HG03280 (cell line): Measurements from ENCODE around the gene CHI3L2.

Source experiments
- ATAC-seq: cut with Tn5 transposase; IDR thresholded peaks from one replicate; pipeline ENCODE4 v1.9.1; 2021; ENCODE audit warnings: mild to moderate bottlenecking, moderate library complexity; ENCODE audit not compliant: unreplicated experiment

CHI3L2 gene, protein sequence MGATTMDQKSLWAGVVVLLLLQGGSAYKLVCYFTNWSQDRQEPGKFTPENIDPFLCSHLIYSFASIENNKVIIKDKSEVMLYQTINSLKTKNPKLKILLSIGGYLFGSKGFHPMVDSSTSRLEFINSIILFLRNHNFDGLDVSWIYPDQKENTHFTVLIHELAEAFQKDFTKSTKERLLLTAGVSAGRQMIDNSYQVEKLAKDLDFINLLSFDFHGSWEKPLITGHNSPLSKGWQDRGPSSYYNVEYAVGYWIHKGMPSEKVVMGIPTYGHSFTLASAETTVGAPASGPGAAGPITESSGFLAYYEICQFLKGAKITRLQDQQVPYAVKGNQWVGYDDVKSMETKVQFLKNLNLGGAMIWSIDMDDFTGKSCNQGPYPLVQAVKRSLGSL

DNA sequence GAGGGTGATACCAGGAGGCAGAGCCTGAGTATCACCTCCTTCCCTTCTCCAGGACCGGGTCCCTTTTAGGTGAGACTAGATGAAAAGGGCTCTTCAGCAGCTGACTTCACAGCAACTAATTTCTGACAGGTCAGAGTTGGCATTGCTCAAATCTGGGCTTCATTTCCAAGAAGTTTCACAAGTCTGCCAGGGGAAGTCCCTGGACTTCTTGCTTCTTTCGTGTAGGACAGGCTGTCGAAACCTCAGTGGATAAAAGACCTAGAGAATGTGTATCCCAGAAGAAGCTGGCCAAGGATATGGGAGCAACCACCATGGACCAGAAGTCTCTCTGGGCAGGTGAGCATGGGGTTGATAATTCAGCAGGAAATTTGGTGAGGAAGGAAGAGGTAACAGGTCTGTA is at the start of gene CHI3L2:
CHI3L2 (plus strand) TSS at position 280 of the 400 bp plus-strand sequence; CDS start at position 297, 17 bp downstream.
- ATAC-seq: no peak

DNA sequence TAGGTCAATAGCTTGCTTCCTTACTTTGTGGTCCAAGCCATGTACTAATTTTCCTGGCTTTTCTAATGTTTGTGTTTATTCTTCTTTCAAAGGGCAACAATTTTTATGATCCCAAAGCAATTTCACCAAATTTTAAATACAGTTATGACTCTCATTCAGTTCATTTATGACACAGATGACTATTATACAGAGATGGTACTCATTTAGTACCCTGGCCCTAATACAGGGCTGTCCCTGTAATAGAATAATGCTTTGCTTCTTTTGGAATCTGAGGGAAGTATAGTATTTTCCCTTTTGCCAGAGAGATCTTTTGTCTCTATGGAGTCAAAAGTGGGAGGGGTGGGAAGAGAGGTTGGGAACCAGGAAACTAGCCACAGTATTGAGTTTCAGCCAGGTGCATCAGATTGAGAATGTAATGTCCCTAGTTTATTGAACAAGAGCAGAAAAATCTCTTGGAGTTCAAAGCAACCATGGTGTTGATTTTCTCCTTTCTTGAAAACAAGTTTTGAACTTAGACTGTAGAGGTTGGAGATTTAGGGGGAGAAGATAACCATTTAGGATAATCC is 47.5 kb upstream of the CHI3L2 start:
- no peak for ATAC-seq

DNA sequence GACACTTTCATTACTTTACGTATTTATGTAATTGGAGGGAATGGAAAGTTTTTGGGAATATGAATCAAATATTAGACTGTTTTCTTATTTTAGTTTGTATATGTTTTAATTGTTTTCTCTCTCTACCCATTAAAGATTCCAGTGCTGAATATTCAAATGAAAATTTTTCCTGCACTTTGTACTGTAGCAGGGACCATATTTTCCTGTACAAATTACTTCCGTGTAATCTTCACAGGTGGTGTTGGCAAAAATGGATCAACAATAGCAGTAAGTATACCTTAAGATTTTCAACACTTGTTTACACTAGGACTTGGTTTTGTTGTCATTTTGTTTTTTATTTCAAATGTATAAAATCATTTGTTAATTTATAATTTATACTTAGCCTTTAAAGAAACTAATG is 45.5 kb upstream of the CHI3L2 start:
- ATAC-seq: no peak

DNA sequence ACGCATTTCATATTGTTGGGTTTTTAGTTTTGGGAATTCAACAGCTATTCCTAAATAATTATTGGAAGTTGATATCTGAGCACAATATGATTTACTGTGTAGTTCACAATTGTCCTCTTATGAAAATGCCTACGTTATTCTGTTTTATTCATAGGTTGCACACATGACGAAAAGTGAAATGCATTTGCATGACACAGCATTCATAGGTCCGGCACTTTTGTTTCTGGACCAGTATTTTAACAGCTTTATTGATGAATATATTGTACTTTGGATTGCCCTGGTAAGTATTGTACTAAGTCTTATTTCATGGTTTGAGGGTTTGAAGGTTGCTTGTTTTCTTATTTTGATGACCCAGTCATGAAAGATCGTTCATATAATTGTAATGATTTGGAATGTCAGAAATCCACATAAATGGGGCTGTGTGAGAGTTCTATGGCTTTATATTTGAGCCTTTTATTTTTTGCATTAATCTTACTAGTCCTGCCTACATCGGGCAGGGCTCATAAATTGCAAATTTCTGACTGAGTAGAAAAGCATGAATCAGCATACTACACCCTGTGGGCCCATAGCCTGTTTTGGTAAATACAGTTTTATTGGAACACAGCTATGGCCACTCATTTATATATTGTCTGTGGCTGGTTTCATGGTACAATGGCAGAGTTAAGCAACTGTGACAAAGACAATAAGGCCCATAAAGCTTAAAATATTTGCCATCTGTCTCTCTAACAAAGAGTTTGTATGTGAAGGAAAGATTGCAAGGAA is 44.0 kb upstream of the CHI3L2 start:
- ATAC-seq: no peak

DNA sequence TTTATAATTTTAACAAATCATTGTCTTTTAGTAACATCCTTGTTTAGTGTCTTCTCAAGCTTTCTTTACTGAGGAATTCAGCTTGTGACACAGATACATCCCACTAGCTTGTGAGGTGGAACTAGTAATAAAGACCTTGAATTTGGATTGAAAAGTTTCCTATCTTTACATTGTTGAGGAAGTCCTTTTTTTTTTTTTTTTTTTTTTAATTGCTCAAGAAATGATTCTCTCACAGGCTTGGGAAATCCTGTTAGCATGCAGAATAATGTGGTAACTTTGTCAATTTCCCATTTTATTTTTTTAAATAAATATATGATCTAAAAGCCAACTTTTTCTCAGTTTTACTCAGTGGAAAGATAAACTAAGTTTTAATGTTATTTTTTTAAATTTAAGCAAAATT is 42.9 kb upstream of the CHI3L2 start:
- ATAC-seq: no peak

DNA sequence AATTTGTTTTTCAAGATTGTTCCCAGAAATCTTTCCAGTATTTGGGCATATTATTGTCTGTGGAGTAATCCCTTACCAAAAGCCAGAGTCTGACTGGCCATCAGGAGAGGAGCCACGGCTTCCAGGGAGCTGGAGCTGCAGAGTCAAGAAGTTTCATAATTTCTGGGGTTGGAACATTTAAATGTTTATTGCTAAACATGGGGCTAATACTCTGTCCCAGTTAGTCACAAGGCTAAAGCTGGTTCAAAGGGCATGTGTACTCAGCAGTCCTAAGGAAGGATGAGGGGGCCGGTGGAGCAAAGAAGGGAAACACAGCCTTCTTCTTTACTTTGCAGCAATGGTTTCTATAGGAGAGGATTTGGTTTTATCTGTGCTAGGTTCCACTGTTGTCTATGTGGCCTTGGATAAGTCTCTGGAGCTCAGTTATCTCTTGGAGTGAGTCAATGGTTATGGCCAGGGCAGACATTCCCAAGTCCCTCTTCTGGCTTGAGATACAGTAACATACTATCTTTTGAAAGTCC is 36.5 kb upstream of the CHI3L2 start:
- no peak for ATAC-seq

DNA sequence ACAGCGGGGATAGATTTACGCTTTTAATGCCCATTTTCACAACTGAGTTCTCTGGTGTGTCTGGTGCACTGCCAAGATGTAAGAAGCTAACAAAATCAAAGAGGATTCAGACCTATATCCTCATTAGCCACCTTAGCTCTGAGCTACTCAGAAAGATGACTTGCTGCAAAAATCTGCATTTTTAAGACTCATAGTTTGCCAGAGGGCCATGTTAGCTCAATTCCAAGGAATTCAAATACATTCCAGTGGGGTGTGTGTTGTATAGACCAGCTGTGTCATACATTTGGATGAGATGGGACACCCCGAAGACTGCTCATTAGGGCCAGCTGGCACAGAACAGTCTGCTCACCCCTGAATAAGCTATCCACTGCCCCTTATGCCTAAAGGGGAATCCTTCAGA is 36.0 kb upstream of the CHI3L2 start:
- no peak for ATAC-seq

DNA sequence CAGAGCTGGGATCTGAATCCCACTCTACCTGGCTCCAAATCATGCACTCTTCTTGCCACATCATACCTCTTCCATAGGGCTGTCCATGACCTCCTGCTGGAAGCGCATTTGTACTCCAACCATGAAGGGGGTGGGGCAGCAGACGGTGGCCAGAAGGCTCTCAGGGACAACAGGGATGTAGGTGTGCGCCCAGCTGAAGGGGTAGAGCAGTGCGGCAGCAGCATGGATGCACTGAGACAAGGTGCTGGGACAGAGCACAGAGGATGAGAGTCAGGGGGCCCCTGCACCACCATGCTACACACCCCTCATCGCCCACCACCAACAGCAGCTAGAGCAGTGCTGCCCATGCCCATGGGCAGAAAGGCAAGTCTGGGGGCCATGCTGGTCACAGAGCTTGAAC is 35.4 kb upstream of the CHI3L2 start:
- no peak for ATAC-seq

DNA sequence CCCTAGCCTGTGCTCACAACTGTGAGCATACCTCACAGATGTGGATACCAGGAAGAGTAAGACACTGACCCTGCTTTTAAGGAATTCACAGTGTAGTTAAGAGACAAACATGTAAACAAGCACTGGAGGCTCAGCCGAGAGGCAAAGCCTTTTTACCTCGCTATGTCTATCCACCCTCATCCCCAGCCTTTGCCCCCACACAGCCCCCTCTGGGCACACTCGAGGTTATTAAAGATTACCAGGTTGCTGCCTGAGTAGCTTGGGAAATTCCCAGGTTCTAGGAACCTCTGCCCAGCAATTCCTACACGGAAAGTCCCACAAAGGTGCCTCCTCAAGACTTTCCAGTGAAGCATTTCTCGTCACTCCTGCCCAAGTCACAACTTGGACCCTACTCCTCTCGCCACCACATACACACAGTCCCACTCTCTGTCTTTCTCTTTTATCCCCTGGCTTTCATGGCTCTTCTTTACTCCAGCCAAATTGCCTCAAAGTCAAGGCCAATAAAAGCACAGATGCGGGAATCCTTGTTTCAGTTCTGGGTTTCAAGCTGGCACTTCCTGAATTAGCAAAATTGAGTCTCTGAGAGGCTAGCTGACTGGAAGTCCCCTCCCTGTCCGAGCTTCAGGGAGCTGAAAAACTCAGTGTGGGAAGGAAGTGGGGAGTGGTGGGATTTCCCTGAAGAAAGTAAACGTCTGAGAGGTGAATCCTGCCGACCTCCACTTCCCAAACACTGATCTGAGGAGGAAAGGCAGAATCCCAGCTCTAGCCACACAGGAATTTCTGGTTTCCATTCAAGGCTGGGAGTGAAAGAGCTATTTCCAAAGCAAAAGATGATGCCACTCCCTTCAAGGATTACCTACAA is 34.6 kb upstream of the CHI3L2 start:
- no peak for ATAC-seq

DNA sequence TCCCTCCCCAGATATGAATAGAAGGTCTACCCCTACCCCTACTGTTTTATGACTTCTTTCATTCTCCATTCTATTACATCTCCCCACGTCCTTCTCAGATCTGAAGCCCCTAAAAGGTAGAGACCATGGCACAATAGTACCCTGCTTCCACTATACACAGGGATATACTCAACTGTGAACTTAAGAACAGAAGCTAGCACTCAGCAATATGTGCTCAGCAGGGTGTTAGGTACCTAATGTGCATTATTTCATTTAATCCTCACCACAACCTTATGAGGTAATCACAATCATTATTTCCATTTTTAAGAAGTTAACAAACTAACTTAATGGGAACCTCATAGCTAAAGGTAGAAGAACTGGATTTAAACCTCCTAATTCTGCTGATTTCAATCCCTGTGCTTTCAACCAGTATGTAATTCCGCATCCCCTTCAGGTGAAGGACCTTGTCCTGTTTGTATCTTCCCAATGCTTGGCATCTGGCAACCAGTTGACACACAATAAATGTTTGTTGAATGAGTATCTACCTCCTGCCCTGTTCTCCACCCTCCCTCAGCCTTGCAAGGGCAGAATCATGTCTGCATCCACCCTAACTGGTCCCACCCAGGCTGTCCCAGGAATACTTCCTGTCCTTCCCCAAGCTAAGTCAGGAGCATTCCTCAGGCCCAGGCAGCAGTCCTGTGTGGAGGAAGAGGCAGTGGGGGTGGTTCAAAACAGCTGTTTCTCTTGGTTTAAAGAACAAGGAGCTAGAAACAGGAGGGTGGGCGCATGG is 33.6 kb upstream of the CHI3L2 start:
- ATAC-seq: no peak

DNA sequence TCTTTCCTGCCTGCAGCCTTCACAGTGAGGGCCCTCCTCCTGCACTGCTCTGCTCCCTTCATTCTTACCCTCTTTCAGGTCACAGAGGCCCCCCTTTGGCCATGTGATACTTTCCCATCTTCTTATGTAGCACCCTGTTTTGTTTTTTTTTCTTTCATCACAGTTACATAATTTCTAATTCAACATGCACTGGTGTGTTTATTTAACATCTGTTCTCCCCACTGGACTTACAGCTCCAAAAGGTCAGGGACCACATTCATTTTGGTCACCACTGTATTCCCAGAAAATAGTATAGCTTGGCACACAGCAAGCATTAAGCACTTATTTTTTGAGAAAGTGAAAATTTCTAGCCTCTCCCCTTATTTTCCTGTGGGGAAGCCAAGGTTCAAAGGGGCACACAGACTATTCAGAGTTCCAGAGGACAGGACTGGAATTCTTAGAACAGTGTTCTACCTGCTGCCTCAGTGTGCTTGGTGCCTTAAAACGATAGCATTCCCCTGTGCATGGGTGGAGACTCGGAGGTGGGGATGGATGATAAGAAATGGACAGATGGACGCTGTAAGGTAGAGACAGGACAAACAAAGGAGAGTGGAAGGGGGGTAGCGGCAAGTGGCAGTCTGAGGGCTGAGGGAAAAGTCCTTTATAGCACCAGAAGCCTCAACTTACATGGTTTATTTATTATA is 32.4 kb upstream of the CHI3L2 start:
- no peak for ATAC-seq

DNA sequence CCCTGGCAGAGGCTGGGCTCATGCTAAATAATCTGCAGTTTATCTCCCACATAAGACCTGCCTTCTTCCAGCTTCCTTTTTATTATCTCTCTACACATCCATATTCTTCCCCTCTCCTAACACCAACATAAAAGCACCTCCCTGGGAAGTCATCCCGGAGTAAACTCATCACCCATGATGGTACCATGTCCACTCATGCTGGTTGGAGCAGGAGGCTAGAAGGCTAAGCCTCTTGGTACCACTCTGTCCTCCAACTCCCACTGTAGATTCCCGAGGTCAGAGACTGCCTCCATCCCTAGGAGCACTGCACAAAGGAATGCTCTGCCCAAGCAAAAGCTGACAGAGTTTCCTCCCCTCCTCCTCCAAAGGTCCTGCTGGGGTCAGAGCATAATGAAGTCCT is 31.3 kb upstream of the CHI3L2 start:
- ATAC-seq: no peak

DNA sequence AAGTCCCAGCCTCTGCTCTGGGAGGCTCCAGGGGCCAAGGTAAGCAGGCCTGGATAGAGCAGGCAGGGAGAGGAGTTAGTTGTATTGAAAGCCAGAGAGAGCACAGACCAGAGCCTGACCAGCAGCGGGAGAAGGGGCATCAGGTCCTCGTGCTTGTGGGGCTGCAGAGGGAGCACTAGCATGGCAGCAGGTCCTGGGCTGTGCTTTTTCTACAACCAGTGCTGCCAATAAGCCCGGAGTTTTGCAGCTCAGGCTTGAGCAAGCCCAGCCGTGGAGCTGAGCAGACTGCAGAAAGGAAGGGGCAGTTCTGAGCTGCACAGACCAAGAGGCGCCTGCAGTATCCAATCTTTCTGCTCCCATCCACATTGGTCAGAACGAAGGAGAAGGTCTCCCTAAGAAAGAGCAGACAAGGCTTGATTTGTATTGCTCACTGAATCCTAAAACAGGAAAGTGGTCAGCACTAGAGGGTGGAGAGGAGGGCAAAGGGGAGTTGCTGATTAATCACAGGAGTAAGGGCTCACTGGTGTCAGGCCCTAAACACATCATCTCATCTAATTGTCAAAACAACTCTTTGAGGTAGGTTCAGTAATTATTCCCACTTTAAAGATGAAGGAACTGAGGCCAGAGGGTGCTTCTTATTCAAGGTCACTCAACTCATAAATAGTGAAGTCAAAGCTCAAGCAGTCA is 29.8 kb upstream of the CHI3L2 start:
- ATAC-seq: no peak

DNA sequence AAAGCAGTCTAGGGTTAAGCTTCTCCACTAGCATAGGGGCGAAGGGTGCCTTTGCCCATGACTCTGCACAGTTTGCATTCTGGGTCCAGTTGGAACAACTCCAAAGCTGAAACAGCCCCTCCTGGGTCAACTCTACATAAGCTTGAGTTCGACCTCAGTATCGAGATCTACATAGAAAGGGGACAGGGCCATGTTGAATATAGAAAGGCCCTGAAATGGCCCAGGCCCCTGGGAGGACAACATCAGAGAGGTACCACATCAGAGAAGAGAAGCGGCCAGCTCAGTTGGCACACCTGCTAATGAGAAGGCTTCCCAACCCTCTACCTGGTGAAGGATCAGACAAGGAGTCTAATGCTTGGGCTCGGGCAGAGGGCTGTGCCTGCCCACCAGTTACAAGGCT is 28.7 kb upstream of the CHI3L2 start:
- ATAC-seq: no peak

DNA sequence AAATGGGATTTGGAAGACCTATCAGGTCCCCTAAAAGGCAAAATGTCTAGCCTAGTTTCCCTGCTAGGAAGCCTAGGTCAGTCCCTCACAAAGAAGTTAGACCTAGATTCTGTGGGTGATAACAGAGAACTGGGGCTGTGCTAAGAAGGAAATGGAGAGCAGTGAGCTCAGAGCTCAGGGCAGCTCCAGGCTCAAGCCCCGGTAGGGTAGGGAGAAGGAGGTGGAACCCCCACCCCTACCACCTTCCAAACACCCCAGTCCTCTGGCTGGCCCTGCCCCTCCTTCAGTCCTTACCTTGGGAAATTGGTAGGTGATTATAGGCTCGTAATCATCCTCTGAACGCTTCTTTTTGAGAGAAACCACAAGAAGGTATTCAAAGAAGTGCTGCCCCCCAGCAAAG is 28.2 kb upstream of the CHI3L2 start:
- ATAC-seq: no peak

DNA sequence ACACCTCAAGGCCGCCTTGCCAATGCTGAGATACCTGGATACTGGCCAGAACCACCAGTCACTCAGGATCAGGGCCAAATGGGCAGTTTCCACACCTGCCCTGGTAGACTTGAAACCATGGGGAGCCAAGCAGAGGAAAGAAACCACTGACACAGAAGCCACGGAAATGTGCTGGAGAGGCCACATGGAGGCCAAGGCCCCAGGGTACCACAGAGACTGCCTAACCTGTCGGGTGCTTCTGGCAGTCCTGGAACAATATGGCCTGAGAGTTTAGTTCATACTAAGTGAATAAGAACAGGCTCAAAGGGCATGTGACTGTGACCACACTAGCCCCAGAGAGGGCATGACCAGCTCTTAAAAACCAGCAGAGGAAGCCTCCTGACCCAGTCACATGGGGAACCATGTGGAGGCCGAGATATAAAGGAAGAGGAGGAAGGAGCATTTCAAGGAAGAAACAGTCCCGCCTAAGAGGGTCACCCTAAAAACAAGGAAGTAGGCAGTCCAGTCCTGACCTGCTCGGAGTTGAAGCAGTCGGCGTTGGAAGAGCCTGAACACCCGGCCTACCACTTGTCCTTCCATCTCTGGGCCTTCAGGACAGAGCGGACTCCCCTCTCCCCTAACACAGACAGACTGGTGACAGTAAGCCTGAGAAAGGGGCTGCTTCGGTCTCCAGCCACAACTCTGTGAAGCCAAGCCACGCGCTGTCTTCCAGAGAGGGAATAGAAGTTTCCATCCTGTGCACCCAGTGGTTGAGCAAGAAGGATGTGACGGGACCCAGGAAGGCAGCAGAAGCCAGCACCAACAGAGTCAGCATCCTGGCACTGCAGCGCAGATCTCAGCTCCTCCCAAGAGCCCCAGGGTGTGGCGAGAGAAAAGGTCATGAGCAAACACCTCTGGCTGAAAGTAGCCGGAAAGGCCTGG is 27.4 kb upstream of the CHI3L2 start, which contains the start of gene DENND2D:
DENND2D (minus strand) TSS at position 766 of the 921 bp plus-strand sequence; CDS start at position 579, 187 bp downstream.
- ATAC-seq: no peak

DNA sequence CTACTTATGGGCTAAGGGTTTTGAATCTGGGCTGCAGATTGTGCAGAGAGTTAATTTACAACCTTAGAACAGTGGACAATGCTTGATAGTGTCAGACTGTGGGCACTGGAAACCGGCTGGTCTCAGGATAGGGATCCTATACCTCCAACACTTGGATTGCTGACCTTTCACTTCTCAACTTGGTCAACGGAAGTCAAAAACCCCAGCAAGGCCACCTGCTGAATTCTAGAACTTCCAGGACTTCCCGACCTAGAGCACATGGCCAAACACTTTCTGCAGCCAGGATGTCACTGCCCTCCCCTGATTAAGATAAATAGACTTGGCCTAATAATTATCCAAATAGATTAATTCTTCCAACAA is 26.7 kb upstream of the CHI3L2 start:
- ATAC-seq: no peak
